Measurements from ENCODE around the gene OR2B2. TPM values are rescaled to one million over a fixed set of nuclear protein-coding genes. Genes with fewer than 3 reads are reported as not detected.

OR2B2 gene
- polyA plus RNA-seq, 4 donors: not detected

DNA sequence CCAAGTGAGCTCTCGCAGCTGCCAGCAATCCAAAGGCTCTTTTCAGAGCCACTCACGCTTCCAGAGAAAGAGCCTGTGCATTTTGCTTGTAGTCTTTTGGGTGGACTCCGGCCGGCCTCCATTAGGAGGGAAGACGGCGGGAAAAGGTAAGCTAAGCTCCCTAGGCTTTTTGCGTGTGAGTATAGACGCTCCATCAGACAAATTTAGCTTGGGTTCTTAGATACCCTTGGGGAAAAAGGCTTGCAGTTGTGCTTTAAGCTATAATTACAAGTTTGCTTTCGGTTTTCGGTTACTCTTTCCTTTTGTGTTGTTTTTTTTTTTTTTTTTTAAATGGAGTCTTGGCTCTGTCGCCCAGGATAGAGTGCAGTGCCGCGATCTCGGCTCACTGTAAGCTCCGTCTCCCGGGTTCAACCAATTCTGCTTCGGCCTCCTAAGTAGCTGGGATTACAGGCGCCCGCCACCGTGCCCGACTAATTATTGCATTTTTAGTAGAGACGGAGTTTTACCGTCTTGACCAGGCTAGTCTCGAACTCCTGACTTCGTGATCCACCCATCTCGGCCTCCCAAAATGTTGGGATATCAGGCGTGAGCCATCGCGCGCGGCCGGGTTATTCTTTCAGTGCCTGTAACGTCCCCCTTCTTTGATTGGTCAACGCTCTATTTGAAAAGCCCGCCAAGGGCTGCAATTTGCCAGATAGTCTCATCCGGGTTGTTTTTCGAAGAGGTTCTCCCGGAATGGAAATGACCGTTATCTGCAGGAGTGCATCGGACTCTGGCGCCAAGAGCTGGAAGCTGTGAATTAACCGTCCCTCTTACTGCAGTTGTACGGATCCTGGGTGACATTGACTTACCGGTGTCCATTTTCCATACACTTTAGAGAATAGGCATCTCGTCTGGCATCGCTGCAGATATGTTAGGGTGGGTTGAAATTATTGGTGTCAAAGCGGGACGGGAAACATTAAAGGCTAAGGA lies 18.1 kb downstream of the OR2B2 start:
- DNase-seq (ENCODE audit: low read depth in 4 of 4, low spot score in 3 of 4): peak in 3 of 4 donors; percentile 84 to 95 (median 91)

DNA sequence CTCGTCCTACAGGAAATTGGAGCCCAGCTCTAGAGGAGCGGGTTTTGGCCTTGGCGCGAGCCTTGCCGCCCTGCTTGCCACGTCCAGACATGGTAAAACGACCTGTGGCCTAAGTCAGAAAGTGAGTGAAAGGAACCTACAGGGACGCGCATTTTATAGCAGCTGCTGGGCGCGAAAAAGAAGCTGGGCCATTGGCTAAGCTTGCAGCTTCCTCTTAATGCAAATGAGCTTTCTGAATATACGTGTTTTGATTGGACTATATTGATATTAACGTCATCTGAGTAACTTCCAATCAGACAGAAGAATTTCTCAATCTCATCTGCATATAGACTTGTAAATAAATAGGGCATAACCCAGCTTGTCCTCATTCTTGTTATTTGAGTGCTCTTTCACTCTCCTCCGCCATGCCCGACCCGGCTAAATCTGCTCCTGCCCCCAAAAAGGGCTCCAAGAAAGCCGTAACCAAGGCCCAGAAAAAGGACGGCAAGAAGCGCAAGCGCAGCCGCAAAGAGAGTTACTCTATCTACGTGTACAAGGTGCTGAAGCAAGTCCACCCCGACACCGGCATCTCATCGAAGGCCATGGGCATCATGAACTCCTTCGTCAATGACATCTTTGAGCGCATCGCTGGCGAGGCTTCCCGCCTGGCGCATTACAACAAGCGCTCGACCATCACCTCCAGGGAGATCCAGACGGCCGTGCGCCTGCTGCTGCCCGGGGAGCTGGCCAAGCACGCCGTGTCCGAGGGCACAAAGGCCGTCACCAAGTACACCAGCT lies 18.9 kb downstream of the OR2B2 start:
- peak; percentile 92 to 97 (median 94) for DNase-seq (ENCODE audit: low read depth in 4 of 4, low spot score in 3 of 4)

DNA sequence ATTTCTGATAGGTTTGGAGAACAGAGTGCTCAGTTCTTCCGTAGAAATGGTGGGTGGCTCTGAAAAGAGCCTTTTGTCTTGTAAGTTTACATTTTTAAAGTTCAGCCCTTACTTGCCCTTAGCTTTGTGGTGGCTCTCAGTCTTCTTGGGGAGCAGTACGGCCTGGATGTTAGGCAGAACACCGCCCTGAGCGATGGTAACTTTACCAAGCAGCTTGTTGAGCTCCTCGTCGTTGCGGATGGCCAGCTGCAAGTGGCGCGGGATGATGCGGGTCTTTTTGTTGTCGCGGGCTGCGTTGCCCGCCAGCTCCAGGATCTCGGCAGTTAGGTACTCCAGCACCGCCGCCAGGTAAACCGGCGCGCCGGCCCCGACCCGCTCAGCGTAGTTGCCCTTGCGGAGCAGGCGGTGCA lies 19.5 kb downstream of the OR2B2 start:
- DNase-seq (ENCODE audit: low read depth in 4 of 4, low spot score in 3 of 4): no peak

DNA sequence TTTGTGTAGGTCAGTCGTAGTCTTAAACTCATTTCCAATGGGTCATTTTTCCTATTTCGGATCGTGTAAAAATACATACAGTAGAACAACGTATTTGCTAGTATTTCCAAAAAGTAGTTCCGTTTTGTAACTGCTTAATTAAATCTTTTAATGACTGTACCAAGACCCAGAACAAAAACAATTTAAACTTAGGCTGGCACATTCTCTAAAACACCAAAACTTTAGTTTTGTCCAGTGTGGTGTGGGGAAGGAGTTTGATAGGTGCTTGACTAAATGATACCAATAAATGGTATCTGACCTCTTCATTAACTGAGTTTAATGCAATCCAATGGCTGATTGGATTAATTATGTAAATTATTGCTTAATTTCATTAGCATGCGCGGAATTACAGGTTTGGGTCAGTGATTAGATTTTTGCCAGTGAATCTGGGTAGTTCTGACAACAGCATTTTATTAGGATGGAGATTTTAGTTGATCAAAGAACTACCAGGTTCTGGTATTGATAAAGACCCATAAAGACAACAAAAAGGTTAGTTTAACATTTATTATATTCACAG lies 20.8 kb downstream of the OR2B2 start:
- no peak for DNase-seq (ENCODE audit: low read depth in 4 of 4, low spot score in 3 of 4)

DNA sequence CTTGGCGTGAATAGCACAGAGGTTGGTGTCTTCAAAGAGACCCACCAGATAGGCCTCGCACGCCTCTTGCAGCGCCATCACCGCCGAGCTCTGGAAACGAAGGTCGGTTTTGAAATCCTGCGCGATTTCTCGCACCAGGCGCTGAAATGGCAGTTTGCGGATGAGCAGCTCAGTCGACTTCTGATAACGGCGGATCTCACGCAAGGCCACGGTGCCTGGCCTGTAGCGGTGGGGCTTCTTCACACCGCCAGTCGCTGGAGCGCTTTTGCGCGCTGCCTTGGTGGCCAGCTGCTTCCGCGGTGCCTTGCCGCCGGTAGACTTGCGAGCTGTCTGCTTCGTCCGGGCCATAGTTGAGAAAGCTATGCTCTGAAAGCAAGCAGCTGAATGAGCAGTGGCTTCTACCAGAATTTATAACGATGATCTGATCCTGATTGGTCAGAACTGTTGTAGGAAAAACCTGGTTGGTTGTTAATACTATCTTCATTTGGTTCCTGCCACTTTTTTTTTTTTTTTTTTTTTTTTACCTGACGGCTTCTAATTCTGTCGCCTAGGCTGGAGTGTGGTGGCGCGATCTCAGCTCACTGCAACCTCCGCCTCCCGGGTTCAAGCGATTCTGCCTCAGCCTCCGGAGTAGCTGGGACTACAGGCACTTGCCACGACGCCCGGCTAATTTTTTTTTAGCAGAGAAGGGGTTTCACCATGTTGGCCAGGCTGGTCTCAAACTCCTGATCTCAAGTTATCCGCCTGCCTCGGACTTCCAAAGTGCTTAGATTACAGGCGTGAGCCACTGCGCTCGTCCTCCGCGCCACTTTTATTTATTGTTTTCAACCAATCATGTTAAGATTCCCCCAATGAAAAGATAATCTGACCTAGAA lies 21.5 kb downstream of the OR2B2 start:
- DNase-seq (ENCODE audit: low read depth in 4 of 4, low spot score in 3 of 4): peak in 2 of 4 donors; percentile 88 to 95

DNA sequence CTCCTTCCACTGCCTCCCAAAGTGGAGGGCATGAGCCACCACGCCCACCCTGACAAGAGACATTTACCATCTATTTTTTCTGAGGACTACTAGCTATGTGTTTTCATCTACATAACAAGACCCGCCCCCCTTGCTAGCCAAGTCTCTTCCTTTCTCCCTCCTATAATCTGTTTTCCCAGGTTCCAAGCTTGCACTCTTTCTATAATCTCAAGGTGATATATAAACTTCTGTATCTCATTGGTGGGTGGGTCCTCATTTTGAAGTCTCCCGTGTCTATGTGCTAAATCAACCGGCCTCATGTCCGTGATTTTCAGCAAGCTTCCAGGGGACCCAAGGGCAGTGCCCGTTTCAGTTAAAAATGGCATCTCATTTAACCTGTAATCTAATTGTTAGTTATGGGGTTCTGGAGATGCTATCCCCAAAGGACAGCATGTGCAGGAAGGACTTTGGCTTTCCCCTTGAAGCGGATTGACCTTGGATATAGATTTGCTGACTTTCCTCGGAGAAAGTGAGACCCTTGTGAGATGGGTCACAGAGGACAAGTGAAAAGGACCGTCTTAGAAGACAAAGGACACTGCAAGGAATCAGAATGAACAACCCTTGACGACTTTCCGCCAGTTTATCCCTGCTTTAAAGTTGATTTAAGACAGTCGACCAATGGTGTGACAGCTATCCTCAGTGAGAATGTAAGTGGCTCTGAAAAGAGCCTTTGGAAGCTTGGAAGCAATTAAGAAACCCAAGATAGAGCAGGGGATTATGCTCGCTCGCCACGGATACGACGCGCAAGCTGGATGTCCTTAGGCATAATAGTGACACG lies 22.4 kb downstream of the OR2B2 start:
- peak in 1 of 4 donors; percentile 25 for DNase-seq (ENCODE audit: low read depth in 4 of 4, low spot score in 3 of 4)

DNA sequence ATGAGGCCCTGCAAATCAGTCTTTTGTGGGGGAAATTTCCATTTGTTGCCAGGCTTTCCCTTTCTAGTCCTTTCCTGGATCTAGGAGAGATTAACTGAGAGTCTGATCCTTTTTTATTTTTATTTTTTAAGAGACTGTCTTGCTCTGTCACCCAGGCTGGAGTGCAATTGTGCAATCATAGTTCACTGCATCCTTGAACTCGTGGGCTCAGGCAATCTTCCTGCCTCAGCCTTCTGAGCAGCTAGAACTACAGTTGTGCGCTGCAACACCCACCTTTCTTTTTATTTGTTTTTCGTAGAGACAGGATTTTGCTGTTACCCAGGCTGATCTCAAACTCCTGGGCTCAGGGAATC lies 22.9 kb downstream of the OR2B2 start:
- no peak for DNase-seq (ENCODE audit: low read depth in 4 of 4, low spot score in 3 of 4)

DNA sequence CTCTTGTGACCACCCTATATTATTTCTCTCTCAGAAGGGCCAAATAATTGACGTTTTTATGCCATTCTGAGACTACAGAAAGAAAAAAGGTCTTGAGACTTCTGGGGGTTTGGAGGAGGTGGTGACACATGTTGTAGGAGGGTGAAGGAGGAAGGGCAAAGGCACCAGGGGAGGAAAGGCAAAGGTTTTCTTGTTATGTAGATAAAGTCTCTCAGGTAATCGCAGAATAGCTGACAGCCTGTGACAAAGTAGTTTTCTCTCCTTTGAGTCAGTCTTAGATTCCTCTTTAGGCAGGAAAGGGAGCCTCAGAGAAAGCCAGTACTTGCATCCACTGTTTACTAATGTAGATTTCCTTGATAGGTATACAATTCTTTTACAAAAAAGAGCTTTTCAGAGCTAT lies 23.6 kb downstream of the OR2B2 start:
- DNase-seq (ENCODE audit: low read depth in 4 of 4, low spot score in 3 of 4): no peak

DNA sequence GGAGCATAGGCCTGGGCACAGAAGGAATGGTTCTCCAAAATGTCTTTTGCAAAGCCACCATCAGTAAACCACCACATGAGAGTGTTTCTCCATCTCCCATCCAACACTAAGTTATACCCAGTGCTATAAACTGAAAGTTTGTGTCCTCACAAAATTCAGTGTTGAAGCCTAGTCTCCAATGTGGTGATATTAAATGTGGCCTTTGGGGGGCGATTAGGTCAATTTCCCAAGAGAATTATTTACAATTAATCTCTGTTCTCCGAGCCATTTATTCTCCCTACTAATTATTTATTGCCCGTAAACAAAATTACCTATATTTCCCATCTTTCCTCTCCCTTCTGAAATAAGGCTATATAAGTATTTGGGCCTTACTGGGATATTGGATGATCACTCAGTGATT lies 26.1 kb downstream of the OR2B2 start:
- DNase-seq (ENCODE audit: low read depth in 4 of 4, low spot score in 3 of 4): no peak

DNA sequence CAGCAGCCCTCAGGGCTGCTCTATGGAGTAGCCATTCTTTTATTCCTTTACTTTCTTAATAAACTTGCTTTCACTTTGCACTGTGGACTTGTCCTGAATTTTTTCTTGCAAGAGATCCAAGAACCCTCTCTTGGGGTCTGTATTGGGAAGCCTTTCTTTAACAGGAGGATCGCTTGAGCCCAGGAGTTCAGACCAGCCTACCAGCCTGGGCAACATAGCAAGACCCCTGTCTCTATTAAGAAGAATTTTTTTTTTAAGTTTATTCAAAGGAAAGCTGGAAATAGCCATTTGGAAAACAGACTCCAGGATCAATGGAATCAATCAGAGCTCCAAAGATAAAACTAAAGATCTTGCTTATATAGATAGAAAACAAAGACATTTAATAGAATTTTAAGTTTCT lies 29.1 kb downstream of the OR2B2 start:
- no peak for DNase-seq (ENCODE audit: low read depth in 4 of 4, low spot score in 3 of 4)

DNA sequence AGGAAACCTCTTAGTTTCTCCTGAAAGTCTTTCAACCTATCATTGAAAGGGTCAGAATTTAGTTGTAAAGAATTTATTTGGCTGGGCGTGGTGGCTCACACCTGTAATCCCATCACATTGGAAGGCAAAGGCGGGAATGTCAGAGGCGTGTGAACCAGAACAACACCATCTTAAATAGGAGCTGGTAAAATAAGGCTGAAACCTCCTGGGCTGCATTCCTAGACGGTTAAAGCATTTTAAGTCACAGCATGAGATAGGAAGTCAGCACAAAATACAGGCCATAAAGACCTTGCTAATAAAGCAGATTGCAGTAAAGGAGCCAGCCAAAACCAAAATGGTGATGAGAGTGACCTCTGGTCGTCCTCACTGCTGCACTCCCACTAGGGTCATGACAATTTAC lies 29.6 kb downstream of the OR2B2 start:
- DNase-seq (ENCODE audit: low read depth in 4 of 4, low spot score in 3 of 4): no peak

DNA sequence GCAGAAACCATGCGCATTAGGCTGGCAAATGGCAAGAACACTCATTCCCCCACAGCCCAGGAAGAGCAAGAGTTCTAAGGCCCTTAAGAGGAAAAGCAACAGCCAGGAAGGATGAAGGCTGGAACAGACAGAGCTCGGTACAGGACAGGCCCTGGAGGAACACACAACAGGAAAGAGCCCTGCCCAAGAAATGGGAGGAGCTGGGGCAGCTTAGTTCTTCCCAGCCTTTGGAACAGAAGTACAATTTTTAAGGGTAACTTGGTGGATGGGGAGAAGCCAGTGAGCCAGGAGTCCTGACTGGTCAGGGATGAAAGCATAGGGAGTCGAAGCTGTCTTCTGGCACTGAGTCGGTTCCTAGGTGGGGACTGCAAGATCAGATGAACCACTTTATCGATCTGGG lies 32.4 kb downstream of the OR2B2 start:
- no peak for DNase-seq (ENCODE audit: low read depth in 4 of 4, low spot score in 3 of 4)

DNA sequence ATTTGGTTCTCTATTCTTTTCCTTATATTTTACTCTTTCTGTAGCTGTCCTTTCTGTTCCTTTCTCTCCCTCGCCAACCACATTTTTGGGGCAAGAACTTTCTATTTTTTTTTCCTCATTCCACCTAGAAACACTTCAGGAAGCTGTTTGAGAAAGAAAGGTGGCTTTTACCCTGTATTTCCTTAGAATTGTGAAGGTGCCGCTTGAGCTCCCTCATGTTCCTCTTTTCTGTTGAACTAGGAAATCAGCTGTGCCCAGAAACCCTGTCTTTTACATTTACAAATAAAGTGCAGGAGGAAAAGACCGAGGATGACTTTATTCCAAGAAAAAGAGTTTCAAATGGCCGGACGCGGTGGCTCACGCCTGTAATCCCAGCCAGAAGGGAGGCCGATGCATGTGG lies 38.2 kb downstream of the OR2B2 start:
- no peak for DNase-seq (ENCODE audit: low read depth in 4 of 4, low spot score in 3 of 4)

DNA sequence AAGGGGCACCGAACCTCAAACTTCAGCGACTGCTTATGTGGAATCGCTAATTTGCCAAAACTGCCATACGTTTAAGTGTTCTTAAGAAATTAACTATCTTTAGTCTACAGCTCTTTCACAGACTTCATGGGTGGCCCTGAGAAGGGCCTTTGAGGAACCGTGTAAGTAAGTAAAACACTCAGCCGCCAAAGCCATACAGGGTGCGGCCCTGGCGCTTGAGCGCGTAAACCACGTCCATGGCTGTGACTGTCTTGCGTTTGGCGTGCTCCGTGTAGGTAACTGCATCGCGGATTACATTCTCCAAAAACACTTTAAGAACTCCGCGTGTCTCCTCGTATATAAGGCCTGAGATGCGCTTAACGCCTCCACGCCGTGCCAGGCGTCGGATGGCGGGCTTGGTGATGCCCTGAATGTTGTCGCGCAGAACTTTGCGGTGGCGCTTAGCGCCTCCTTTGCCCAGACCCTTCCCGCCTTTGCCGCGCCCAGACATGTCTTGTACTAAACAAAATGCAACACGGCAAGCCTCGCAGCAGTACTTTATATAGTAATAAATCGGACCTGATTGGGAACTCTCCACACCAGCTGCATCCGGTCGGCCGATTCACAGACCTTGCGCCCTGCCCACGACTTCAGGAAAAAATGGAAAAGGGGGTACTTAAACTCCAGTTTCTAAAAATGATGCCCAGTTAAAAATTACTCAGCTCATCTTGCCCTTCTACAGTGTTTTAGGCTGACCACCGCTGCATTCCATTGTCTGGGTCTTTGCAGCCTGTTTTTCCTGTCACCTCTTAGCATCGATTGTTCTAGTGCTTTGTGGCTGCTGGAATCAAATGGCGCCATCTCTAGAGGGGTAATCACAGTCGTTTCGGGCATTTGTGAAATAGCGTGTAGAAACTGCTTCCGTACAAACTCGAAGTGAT lies 38.9 kb downstream of the OR2B2 start:
- DNase-seq (ENCODE audit: low read depth in 4 of 4, low spot score in 3 of 4): peak in 1 of 4 donors; percentile 81

DNA sequence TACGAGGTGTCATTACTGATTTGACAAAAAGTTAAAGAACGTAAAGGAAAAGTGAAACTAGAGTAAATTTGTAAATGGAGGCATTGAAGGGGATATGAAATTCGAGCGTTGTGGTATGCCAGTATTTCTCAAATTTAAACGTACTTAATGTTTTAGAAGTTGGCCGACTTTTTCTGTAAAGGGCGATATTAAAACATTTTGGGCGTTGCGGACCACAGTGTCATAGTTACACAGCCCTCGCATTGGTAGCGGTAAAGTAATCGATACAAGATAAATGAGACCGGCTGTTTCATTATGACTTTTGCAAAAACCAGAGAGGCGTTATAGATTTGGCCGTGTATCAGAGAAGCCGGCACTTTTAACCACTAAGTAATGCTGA lies 39.6 kb downstream of the OR2B2 start:
- DNase-seq (ENCODE audit: low read depth in 4 of 4, low spot score in 3 of 4): no peak

DNA sequence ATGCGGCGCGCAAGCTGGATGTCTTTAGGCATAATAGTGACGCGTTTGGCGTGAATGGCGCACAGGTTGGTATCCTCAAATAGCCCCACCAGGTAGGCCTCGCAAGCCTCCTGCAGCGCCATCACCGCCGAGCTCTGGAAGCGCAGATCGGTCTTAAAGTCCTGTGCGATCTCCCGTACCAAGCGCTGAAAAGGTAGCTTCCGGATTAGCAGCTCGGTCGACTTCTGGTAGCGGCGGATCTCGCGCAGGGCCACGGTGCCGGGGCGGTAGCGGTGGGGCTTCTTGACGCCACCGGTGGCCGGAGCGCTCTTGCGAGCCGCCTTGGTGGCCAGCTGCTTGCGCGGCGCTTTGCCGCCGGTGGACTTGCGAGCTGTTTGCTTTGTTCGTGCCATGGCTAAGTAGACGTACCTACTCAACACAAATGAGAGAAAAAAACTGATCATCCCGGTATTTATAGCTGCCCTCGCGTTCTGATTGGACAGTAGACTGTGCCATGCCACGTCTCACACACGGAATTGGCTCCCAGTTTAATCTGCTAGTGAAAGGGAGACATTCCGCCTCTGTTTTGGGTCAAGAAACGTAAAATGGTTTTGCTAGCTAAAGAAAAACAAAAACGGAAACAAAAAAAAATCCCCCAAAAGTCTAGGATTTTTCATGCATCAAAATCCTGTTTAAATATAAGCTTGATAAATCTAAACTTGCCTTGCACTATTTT lies 40.1 kb downstream of the OR2B2 start:
- peak; percentile 97 to 99 (median 98) for DNase-seq (ENCODE audit: low read depth in 4 of 4, low spot score in 3 of 4)

DNA sequence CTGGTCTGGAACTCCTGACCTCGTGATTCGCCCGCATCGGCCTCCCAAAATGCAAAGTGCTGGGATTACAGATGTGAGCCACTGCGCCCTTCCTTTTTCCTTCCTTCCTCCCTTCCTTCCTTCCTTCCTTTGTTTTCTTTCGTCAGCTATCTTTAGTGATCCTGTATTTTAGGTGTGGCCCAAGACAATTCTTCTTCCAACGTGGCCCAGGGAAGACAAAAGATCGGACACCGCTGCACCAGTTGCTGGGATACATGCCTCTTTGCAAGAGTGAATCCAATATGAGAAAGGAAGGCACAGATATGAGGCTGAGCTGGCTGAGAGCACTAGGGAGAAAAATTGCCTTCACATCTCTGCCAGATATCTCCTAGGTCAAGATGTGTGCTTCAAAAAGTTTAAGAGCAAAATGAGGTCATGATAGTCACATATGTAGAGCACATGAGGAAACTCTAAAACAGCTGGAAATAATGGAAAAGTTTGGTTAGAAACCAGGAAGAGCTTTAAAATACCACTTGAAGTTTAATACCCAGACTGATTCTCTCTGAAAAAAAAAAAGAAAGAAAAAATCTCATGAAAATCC lies 41.8 kb downstream of the OR2B2 start:
- DNase-seq (ENCODE audit: low read depth in 4 of 4, low spot score in 3 of 4): no peak

DNA sequence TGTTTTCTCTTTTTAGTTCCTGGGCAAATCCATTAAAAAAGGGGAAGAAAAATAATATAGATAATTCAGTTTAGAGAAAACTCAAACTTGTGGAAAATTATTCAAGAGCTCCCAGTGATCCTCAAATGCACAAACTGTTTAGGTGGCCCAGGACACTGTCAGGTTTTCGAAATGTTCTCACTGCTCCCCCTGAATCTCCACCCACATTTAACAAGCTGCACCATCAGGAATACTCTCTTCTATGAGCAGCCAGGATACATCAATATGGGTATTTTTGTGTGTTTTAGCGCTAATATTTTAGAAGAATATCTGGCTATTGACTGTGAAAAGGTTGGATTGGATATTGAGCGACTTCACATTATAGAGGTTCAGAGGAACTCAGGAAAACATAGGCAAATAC lies 43.9 kb downstream of the OR2B2 start:
- DNase-seq (ENCODE audit: low read depth in 4 of 4, low spot score in 3 of 4): no peak

Data from left renal pelvis (tissue), 4 donors.